ENCODE data around the gene RARB. TPM values are rescaled to one million over a fixed set of nuclear protein-coding genes. Genes with fewer than 3 reads are reported as not detected.

RARB gene
- total RNA-seq, 1 donor from 2014 or later: 15.0 TPM

GRCh38 chr3:25584011-25584789 is 156.1 kb downstream of the RARB start:
- TF ChIP-seq POLR2A (IDR thresholded peaks at IDR 0.05): no peak
- TF ChIP-seq CTCF (IDR thresholded peaks at IDR 0.05): no peak
- TF ChIP-seq POLR2AphosphoS5 (IDR thresholded peaks at IDR 0.05; ENCODE audit: insufficient read depth in 1 of 2, low read depth in 1 of 2): no peak
- H3K36me3 ChIP-seq: peaks cover 0 to 6% of the 10 kb centered on the region in 2 donors
- H3K4me1 ChIP-seq: no peaks in the 10 kb centered on the region
- H3K9me3 ChIP-seq: no peaks in the 10 kb centered on the region
- intact Hi-C loops (cut with DNase I): no loop called here
- H3K4me3 ChIP-seq: no peak overlapping the region
- DNase-seq (ENCODE audit: extremely low spot score in 2 of 2): peak in 1 of 2 donors; percentile 77
- no peak overlapping the region for H3K27ac ChIP-seq
- H3K27me3 ChIP-seq: no peaks in the 10 kb centered on the region

- Histone ChIP-seq H3K36me3 (peaks cover 0 to 5% of the 10 kb centered on the region in 2 donors), H3K27ac (no peak overlapping the region), H3K9me3 (no peaks in the 10 kb centered on the region), H3K27me3 (no peaks in the 10 kb centered on the region), H3K4me3 (no peak overlapping the region), H3K4me1 (no peaks in the 10 kb centered on the region)
- DNase-seq (ENCODE audit: extremely low spot score in 2 of 2): peak in 1 of 2 donors; percentile 79
- intact Hi-C loops (cut with DNase I): no loop called here
- TF ChIP-seq POLR2AphosphoS5 (IDR thresholded peaks at IDR 0.05; ENCODE audit: insufficient read depth in 1 of 2, low read depth in 1 of 2): no peak
- no peak for TF ChIP-seq POLR2A (IDR thresholded peaks at IDR 0.05)
- no peak for TF ChIP-seq CTCF (IDR thresholded peaks at IDR 0.05)
Observed at GRCh38 chr3:25585361-25586166, 157.5 kb downstream of the RARB start.

- Histone ChIP-seq H3K36me3 (no peaks in the 10 kb centered on the region), H3K9me3 (no peaks in the 10 kb centered on the region), H3K27ac (no peak overlapping the region), H3K4me1 (no peaks in the 10 kb centered on the region), H3K4me3 (no peak overlapping the region), H3K27me3 (no peaks in the 10 kb centered on the region)
- TF ChIP-seq CTCF (IDR thresholded peaks at IDR 0.05) (no peak), POLR2A (IDR thresholded peaks at IDR 0.05) (no peak), POLR2AphosphoS5 (IDR thresholded peaks at IDR 0.05; ENCODE audit: insufficient read depth in 1 of 2, low read depth in 1 of 2) (no peak)
- intact Hi-C loops (cut with DNase I): no loop called here
- peak in 1 of 2 donors; percentile 64 for DNase-seq (ENCODE audit: extremely low spot score in 2 of 2)
Observed at GRCh38 chr3:25586167-25586505, 158.1 kb downstream of the RARB start.

GRCh38 chr3:25586553-25586952 is 158.5 kb downstream of the RARB start:
- H3K36me3 ChIP-seq: no peaks in the 10 kb centered on the region
- intact Hi-C loops (cut with DNase I): no loop called here
- no peaks in the 10 kb centered on the region for H3K27me3 ChIP-seq
- no peaks in the 10 kb centered on the region for H3K9me3 ChIP-seq
- no peak overlapping the region for H3K27ac ChIP-seq
- H3K4me3 ChIP-seq: no peak overlapping the region
- peak in 1 of 2 donors; percentile 77 for DNase-seq (ENCODE audit: extremely low spot score in 2 of 2)
- no peak for TF ChIP-seq POLR2A (IDR thresholded peaks at IDR 0.05)
- TF ChIP-seq CTCF (IDR thresholded peaks at IDR 0.05): no peak
- no peak for TF ChIP-seq POLR2AphosphoS5 (IDR thresholded peaks at IDR 0.05; ENCODE audit: insufficient read depth in 1 of 2, low read depth in 1 of 2)
- H3K4me1 ChIP-seq: no peaks in the 10 kb centered on the region

Measured in vagina (tissue), 2 donors.